Measurements from ENCODE around the gene IL17REL.

Gene IL17REL

GRCh38 chr22:50020606-50021005, 8.0 kb upstream of the IL17REL start:
- no peak for DNase-seq

- no peak for DNase-seq
These were observed 6.8 kb upstream of the IL17REL start for GRCh38 chr22:50019316-50019715.

- no peak for DNase-seq
These were observed 6.2 kb upstream of the IL17REL start for GRCh38 chr22:50018608-50019285.

- DNase-seq: no peak
These were observed 5.2 kb upstream of the IL17REL start for GRCh38 chr22:50017701-50018224.

GRCh38 chr22:50016988-50017700, 4.6 kb upstream of the IL17REL start:
- no peak for DNase-seq

- DNase-seq: no peak
These were observed 3.9 kb upstream of the IL17REL start for GRCh38 chr22:50016308-50016987.

- no peak for DNase-seq
These were observed 3.1 kb upstream of the IL17REL start for GRCh38 chr22:50015451-50016307.

- DNase-seq: no peak
These were observed 2.3 kb upstream of the IL17REL start for GRCh38 chr22:50014655-50015401.

- DNase-seq: no peak
These were observed 1.5 kb upstream of the IL17REL start for GRCh38 chr22:50014053-50014501.

GRCh38 chr22:50011447-50012210, 936 bp downstream of the IL17REL start:
- no peak for DNase-seq

GRCh38 chr22:50010676-50011446, 1.7 kb downstream of the IL17REL start:
- no peak for DNase-seq

GRCh38 chr22:50009765-50010675, 2.5 kb downstream of the IL17REL start:
- DNase-seq: no peak

- no peak for DNase-seq
These were observed 3.3 kb downstream of the IL17REL start for GRCh38 chr22:50009251-50009650.

- no peak for DNase-seq
These were observed 4.2 kb downstream of the IL17REL start for GRCh38 chr22:50008151-50009040.

- DNase-seq: no peak
These were observed 5.5 kb downstream of the IL17REL start for GRCh38 chr22:50007057-50007511.

- DNase-seq: no peak
These were observed 7.6 kb downstream of the IL17REL start for GRCh38 chr22:50004918-50005317.

GRCh38 chr22:50002791-50003190, 9.8 kb downstream of the IL17REL start:
- no peak for DNase-seq

All from midbrain (tissue), 1 donor.